Ectodermal cell (in vitro differentiated cells): ENCODE results near the gene ITPR2.
"Not testable (repeated sequence)": the region's sequence is repeated elsewhere in the genome, so short reads cannot be mapped to it uniquely, and the experiment has no call there.

Source experiments
- H3K27ac ChIP-seq: 2 replicates; pipeline ENCODE4 v1.7.0; 2013; ENCODE audit warnings: mild to moderate bottlenecking, low read depth, low read length; ENCODE audit not compliant: insufficient read depth, poor library complexity, severe bottlenecking
- H3K27me3 ChIP-seq: 2 replicates; pipeline ENCODE4 v1.7.0; 2013; ENCODE audit warnings: mild to moderate bottlenecking, low read length; ENCODE audit not compliant: insufficient read depth, control insufficient read depth, poor library complexity, severe bottlenecking
- H3K36me3 ChIP-seq: one replicate; pipeline ENCODE4 v1.7.0; 2013; ENCODE audit warnings: low read length; ENCODE audit not compliant: control insufficient read depth, insufficient read depth
- H3K4me1 ChIP-seq: one replicate; pipeline ENCODE4 v1.7.0; 2013; ENCODE audit warnings: low read length; ENCODE audit not compliant: control insufficient read depth, insufficient read depth
- H3K4me3 ChIP-seq: 2 replicates; pipeline ENCODE4 v1.7.0; 2013; ENCODE audit warnings: low read depth, low read length, control low read depth; ENCODE audit not compliant: insufficient read depth
- H3K9me3 ChIP-seq: 2 replicates; pipeline ENCODE4 v1.7.0; 2013; ENCODE audit warnings: mild to moderate bottlenecking, low read length, moderate library complexity; ENCODE audit not compliant: control insufficient read depth
- WGBS, 2 experiments: methylation state at CpG; one replicate each; pipeline ENCODE4 v1.1.7; 2013; ENCODE audit warnings: missing lambda C conversion rate in 2 of 2; 5-methylcytosine and 5-hydroxymethylcytosine counted together

Gene ITPR2

DNA sequence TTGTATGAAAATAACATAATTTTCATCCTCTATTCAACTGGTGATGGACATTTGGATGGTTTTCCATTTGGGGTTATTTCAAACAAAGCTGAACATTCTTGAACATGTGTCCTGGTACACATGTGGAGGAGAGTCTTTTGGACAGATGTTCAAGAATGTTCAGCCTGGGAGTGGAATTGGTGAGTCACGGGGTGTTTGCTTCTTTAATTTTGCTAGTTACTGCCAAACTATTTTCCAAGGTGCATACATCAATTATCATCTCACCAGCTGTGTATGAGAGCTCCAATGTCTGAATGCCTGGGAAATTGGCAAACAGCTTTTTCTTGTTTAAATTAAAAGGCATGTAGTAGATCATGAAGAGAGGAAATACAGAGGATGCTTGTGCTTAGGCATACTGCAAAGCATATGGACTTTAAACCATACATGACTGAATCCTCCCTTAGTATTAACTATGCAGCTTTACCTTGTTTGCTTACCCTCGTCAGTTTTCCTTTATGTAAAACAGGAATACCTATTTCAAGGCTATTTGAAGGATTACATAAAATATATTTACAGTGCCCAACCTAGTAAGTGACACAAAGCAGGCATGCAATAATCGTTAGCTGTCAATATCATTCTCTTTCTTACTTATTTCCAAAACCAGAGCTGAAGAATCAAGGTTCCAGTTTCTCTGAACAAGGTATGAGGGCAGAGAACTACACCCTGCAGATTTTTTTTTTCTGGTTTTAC is 152.1 kb downstream of the ITPR2 start:
- H3K9me3 ChIP-seq, result no peaks in the 10 kb centered on the region
- WGBS, 2 experiments, result 87 to 93% methylated on average over 3 of the region's 3 CpGs
- H3K27me3 ChIP-seq, result no peaks in the 10 kb centered on the region

DNA sequence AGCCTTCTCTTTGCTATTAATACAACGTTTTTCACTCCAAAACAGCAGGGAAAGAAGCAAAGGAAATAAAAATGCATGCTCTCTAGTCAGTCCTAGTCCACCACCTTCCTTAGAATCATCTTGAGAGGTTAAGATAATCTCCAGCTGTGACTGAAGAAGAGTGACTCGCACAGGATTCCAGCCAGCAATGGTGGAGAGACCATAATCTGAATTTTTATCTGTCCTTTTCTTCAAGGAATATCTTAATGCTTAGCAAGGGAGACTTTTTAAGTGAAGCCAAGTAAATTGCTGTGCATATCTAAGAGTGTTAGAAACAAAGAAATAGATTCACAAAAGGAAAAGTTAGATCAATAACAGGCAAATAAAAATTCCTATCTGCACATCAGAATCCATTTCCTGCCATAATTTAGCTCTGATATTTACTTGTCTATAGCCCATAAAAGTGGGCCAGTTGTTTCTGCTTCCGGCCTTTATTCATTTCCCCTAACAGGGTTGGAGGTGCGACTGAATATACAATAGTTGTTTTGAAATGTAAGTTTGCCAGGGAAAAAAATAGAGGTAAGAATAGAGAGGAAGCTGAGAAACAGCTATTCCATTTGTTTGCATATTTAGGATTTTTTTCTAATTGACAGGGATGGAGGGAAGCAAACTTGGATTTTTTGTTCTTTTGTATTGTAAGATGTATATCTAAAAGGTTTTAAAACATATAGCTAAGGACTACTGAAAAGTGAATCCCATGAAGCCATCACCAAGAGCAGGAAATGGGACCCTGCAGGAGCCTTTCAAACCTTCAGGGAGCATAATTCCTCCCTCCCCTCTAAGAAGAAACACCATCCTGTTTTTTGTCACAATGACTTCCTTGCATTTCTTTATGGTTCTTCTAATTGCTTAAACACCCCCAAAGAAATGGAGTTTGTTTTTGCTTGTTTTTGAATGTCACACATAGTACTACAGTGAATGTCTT is 154.0 kb downstream of the ITPR2 start:
- 12 to 18% methylated on average over 4 of the region's 4 CpGs for WGBS, 2 experiments
- Histone ChIP-seq H3K9me3 (no peaks in the 10 kb centered on the region), H3K27ac (no peak overlapping the region), H3K4me1 (peaks cover 5% of the 10 kb centered on the region), H3K27me3 (no peaks in the 10 kb centered on the region), H3K4me3 (no peak overlapping the region), H3K36me3 (no peaks in the 10 kb centered on the region)

More for the DNA sequence above, 152.1 kb downstream of the ITPR2 start:
- Histone ChIP-seq H3K4me1 (peaks cover 5% of the 10 kb centered on the region), H3K36me3 (no peaks in the 10 kb centered on the region), H3K4me3 (no peak overlapping the region), H3K27ac (no peak overlapping the region)

DNA sequence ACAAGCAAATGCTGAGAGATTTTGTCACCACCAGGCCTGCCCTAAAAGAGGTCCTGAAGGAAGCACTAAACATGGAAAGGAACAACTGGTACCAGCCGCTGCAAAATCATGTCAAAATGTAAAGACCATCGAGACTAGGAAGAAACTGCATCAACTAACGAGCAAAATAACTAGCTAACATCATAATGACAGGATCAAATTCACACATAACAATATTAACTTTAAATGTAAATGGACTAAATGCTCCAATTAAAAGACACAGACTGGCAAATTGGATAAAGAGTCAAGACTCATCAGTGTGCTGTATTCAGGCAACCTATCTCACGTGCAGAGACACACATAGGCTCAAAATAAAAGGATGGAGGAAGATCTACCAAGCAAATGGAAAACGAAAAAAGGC is 161.5 kb downstream of the ITPR2 start:
- not testable (repeated sequence) for H3K27me3 ChIP-seq, H3K36me3 ChIP-seq, H3K27ac ChIP-seq, H3K4me3 ChIP-seq, H3K4me1 ChIP-seq, H3K9me3 ChIP-seq
- WGBS, 2 experiments, result no CpG with 5 or more reads among the region's 5 CpGs

DNA sequence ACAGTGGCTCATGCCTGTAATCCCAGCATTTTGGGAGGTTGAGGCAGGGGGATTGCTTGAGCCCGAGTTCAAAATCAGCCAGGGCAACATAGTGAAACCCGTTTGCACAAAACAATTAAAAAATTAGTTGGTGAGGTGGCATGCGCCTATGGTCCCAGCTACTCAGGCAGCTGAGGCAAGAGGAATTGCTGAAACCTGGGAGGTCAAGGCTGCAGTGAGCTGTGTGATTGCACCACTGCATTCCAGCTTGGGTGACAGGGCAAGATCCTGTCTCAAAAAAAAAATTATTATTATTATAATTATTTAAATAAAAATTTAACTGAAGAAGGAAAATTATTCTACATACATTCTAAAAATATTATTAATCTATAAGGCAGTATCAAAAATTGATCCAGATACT is 164.1 kb downstream of the ITPR2 start:
- no peaks in the 10 kb centered on the region for H3K4me1 ChIP-seq
- no peaks in the 10 kb centered on the region for H3K36me3 ChIP-seq
- 89 to 94% methylated on average over 3 of the region's 3 CpGs for WGBS, 2 experiments
- no peak overlapping the region for H3K4me3 ChIP-seq
- no peak overlapping the region for H3K27ac ChIP-seq
- no peaks in the 10 kb centered on the region for H3K9me3 ChIP-seq
- H3K27me3 ChIP-seq, result no peaks in the 10 kb centered on the region

DNA sequence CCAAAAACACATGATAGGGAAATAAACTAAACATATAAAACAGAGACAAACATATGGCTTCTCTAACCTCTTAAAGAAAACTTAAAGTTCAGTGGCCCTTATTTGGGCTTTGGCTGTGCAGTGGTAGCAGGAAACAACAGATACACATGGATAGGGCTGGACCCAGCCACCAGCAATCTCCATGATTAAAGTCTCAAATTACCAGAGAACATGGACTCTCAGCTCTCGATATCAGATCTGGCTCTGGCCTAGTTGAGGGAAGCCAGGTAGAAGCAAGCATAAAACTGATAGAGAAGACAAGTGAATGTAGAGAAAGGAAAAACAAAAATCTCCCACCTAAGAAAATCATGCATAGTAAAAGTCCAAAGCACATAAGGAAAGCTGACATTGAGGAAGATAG is 164.8 kb downstream of the ITPR2 start:
- 85 to 100% methylated on average over 1 of the region's 1 CpG for WGBS, 2 experiments
- Histone ChIP-seq H3K27ac (no peak overlapping the region), H3K36me3 (no peaks in the 10 kb centered on the region), H3K4me1 (no peaks in the 10 kb centered on the region), H3K27me3 (no peaks in the 10 kb centered on the region), H3K9me3 (no peaks in the 10 kb centered on the region), H3K4me3 (no peak overlapping the region)

DNA sequence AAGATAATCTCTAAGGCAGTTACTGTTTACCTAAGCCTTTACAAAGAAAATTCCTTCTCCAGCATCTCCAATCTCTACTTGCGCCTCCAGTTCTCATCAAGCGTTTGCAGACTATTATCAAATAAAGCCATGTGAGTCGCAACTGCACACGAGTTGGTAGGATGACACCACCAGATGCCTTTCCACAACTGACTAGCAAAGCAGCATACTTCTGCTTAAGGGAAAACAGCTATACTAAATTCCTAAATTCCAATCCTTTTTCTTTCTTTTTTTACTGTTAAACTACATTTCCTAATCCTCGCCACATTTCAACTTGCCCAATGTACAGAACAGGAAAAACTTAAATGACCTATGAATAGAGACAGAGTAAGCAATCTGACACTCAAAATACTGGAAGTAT is 166.7 kb downstream of the ITPR2 start:
- no peaks in the 10 kb centered on the region for H3K27me3 ChIP-seq
- no peaks in the 10 kb centered on the region for H3K36me3 ChIP-seq
- H3K4me3 ChIP-seq, result no peak overlapping the region
- H3K9me3 ChIP-seq, result no peaks in the 10 kb centered on the region
- no peak overlapping the region for H3K27ac ChIP-seq
- no peaks in the 10 kb centered on the region for H3K4me1 ChIP-seq
- WGBS, 2 experiments, result 88 to 91% methylated on average over 5 of the region's 5 CpGs

DNA sequence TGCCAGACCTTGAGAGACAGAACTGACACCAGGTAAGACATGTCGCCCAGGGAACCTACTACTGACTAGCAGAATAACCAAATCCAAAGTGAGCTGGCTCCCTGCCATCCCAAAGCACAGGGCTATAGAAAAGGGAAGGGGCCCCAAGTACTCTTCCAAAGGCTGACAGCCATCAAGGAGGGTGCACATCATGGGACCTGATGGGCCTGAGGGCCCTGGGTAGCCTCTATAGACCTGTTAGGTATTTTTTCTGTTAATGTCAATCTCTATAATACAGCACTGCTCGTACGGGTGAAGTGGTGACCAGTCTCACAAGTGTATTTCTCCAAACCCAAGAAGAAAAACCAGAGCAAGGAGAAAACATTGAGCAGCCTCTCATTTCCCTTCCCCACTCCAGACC is 171.6 kb downstream of the ITPR2 start:
- WGBS, 2 experiments, result 81% methylated on average over 3 of the region's 3 CpGs
- Histone ChIP-seq H3K4me3 (no peak overlapping the region), H3K9me3 (no peaks in the 10 kb centered on the region)

DNA sequence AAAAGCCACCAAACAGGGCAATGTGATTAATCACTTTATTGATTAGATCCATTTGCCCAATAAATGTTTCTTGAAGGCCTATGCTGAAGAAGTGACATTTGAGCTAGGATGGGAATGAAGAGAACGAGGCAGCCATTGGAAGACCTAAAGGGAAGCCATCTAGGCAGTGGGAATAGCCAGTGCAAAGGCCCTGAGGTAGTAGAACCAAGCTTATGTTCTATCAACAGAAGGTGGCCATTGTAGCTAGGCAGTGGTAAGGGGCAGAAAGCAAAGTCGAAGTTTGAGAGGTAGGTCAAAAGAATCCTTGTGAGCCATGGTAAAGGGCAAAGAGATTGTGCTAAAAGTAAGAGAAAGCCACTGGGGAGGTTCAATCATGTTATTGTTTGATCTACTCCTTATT is 173.1 kb downstream of the ITPR2 start:
- Histone ChIP-seq H3K27me3 (no peaks in the 10 kb centered on the region), H3K9me3 (no peaks in the 10 kb centered on the region), H3K36me3 (no peaks in the 10 kb centered on the region), H3K4me1 (no peaks in the 10 kb centered on the region), H3K4me3 (no peak overlapping the region), H3K27ac (no peak overlapping the region)
- WGBS, 2 experiments, result 87 to 93% methylated on average over 2 of the region's 2 CpGs

More for the DNA sequence above, 171.6 kb downstream of the ITPR2 start:
- H3K4me1 ChIP-seq, result no peaks in the 10 kb centered on the region
- no peaks in the 10 kb centered on the region for H3K36me3 ChIP-seq
- H3K27me3 ChIP-seq, result no peaks in the 10 kb centered on the region
- no peak overlapping the region for H3K27ac ChIP-seq

DNA sequence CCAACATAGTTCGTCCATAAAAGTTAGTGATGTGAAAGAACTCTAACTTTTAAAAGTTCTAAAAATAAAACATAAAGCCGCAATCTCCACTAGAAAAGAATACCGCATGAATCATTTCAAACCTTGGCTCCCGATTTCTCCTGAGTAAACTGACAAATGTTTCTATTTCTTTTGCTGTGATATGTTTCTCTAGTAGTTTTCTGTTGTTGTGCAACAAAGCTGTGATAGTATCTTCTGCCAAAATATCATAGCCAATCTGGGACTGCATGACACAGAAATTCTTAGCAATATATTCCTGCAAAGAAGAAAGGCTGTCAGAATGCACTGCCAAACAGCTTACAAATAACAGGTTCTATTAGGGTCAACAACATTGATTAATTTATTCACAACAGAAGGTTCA is 174.0 kb downstream of the ITPR2 start:
- no peak overlapping the region for H3K27ac ChIP-seq
- no peak overlapping the region for H3K4me3 ChIP-seq
- H3K27me3 ChIP-seq, result no peaks in the 10 kb centered on the region
- H3K4me1 ChIP-seq, result no peaks in the 10 kb centered on the region
- H3K36me3 ChIP-seq, result no peaks in the 10 kb centered on the region
- 83 to 95% methylated on average over 3 to 4 of the region's 4 CpGs for WGBS, 2 experiments
- no peaks in the 10 kb centered on the region for H3K9me3 ChIP-seq

DNA sequence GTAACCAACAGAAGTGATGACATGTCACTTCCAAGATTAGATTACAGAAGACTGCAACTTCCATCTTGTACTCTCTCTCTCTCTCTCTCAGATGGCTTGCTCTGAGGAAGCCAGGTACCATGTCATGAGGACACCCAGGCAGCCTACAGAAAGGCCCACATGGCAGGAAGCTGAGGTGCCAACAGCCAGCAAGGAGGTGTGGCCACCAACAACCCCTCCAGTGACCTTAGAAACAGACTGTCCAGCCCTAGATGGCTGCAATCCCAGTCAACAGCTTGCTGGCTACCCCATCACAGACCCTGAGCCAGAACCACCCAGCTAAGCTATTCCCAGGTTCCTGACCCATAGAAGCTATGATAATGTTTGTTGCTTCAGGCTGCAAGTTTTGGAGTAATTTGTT is 178.4 kb downstream of the ITPR2 start:
- H3K36me3 ChIP-seq, result no peaks in the 10 kb centered on the region

More for the DNA sequence above, 178.4 kb downstream of the ITPR2 start:
- no peak overlapping the region for H3K27ac ChIP-seq
- H3K27me3 ChIP-seq, result no peaks in the 10 kb centered on the region
- H3K4me3 ChIP-seq, result no peak overlapping the region
- no peaks in the 10 kb centered on the region for H3K4me1 ChIP-seq
- H3K9me3 ChIP-seq, result no peaks in the 10 kb centered on the region
